Keratinocyte (primary cell): ENCODE measurements around the gene MTCP1. TPM values are rescaled to one million over a fixed set of nuclear protein-coding genes. Genes with fewer than 3 reads are reported as not detected.

Experiments used
- DNase-seq: peaks from one replicate; pipeline ENCODE4 v3.0.0-alpha.2; 2011; ENCODE audit warnings: low read depth, missing footprints, low spot score
- FAIRE-seq: peaks from 2 replicates; lab custom pipeline; 2011; peaks lifted over from hg19 to GRCh38; lab: Jason Lieb, UNC
- H2AFZ ChIP-seq: 2 replicates; pipeline ENCODE4 v1.6.0; 2012; ENCODE audit warnings: low read length, control low read depth, inconsistent platforms; ENCODE audit not compliant: control insufficient read depth
- H3K27ac ChIP-seq: 2 replicates; pipeline ENCODE4 v1.5.1; 2011; ENCODE audit warnings: low read length; ENCODE audit not compliant: control insufficient read depth, insufficient read depth
- H3K27me3 ChIP-seq: 3 replicates; pipeline ENCODE4 v1.6.0; 2011; ENCODE audit warnings: low read length; ENCODE audit not compliant: control insufficient read depth, insufficient read depth; ENCODE audit errors: extremely low read depth
- H3K36me3 ChIP-seq, 2 experiments: 2 replicates in 1 of 2; 3 replicates in 1 of 2; pipeline ENCODE4 v1.5.1; 2011; ENCODE audit warnings: low read length in 2 of 2, mild to moderate bottlenecking in 1 of 2; ENCODE audit not compliant: control insufficient read depth in 2 of 2, insufficient read depth in 2 of 2; ENCODE audit errors: extremely low read depth in 1 of 2
- H3K4me1 ChIP-seq: 3 replicates; pipeline ENCODE4 v1.5.1; 2011; ENCODE audit warnings: low read length; ENCODE audit not compliant: control insufficient read depth, insufficient read depth; ENCODE audit errors: extremely low read depth
- H3K4me2 ChIP-seq: 3 replicates; pipeline ENCODE4 v1.6.0; 2011; ENCODE audit warnings: low read depth, low read length; ENCODE audit not compliant: control insufficient read depth, insufficient read depth; ENCODE audit errors: extremely low read depth
- H3K4me3 ChIP-seq, 3 experiments: fragments of 200-600 bp in 1 of 3; sonication (generic) in 1 of 3; 2 replicates in 2 of 3; 3 replicates in 1 of 3; pipeline ENCODE4 v1.5.1; 2011 to 2016; ENCODE audit warnings: low read length in 3 of 3, mild to moderate bottlenecking in 3 of 3, control low read depth in 2 of 3, inconsistent platforms in 1 of 3, low read depth in 1 of 3, mixed read lengths in 1 of 3, mixed run types in 1 of 3, moderate library complexity in 1 of 3; ENCODE audit not compliant: control insufficient read depth in 2 of 3, insufficient read depth in 2 of 3; ENCODE audit errors: extremely low read depth in 1 of 3
- H3K79me2 ChIP-seq: 2 replicates; pipeline ENCODE4 v1.6.0; 2012; ENCODE audit warnings: low read length; ENCODE audit not compliant: control insufficient read depth, insufficient read depth
- H3K9ac ChIP-seq: 3 replicates; pipeline ENCODE4 v1.6.0; 2011; ENCODE audit warnings: low read length; ENCODE audit not compliant: control insufficient read depth, insufficient read depth; ENCODE audit errors: extremely low read depth
- H3K9me1 ChIP-seq: 3 replicates; pipeline ENCODE4 v1.6.0; 2011; ENCODE audit warnings: low read length; ENCODE audit not compliant: control insufficient read depth, insufficient read depth; ENCODE audit errors: extremely low read depth
- H3K9me3 ChIP-seq: 2 replicates; pipeline ENCODE4 v1.5.1; 2012; ENCODE audit warnings: low read depth, low read length; ENCODE audit not compliant: control insufficient read depth
- H4K20me1 ChIP-seq: 3 replicates; pipeline ENCODE4 v1.6.0; 2011; ENCODE audit warnings: low read length; ENCODE audit not compliant: control insufficient read depth, insufficient read depth; ENCODE audit errors: extremely low read depth
- EZH2 ChIP-seq: IDR thresholded peaks from one replicate; pipeline ENCODE4 v1.6.1; 2012; ENCODE audit warnings: inconsistent platforms, mild to moderate bottlenecking, low read length, moderate library complexity
- dilution Hi-C: fragments of 300-500 bp; cut with MboI; formaldehyde crosslinking; loops from one replicate; pipeline ENCODE4 v1.7.0; 2020; ENCODE audit warnings: low sequenced_read_pairs; ENCODE audit not compliant: extremely low pct_ligation_motif_present
- polyA plus RNA-seq, 5 experiments: library from polyadenylated mRNA; depleted of rRNA in 3 of 5; stranded (reverse) in 3 of 5; stranded (forward) in 1 of 5; unstranded in 1 of 5; fragments of >200 nt; gene quantifications; 1 replicate in 1 of 5; 2 replicates in 3 of 5; 3 replicates in 1 of 5; pipeline versions ENCODE4 v1.2.1 to v1.2.3, GENCODE V29; 2011 to 2012; ENCODE audit warnings: missing spikeins in 2 of 5, low read depth in 1 of 5, low replicate concordance in 1 of 5
- TF ChIP-seq, protein P1 (sequence below), 3 experiments: IDR thresholded peaks in 1 of 3; conservative IDR thresholded peaks in 1 of 3; optimal IDR thresholded peaks in 1 of 3; 2 replicates in 2 of 3; 3 replicates in 1 of 3; pipeline versions ENCODE3 to v1.5.1; 2011; ENCODE audit warnings: low read length in 3 of 3, mild to moderate bottlenecking in 3 of 3, moderate library complexity in 2 of 3, control low read depth in 1 of 3, inconsistent platforms in 1 of 3; ENCODE audit not compliant: insufficient read depth in 2 of 3; ENCODE audit errors: extremely low read depth in 1 of 3

Gene MTCP1
- polyA plus RNA-seq, 1 donor (not counting 4 experiments of a cell fraction or from before 2014, with no cell fraction given): 20.2 TPM

DNA sequence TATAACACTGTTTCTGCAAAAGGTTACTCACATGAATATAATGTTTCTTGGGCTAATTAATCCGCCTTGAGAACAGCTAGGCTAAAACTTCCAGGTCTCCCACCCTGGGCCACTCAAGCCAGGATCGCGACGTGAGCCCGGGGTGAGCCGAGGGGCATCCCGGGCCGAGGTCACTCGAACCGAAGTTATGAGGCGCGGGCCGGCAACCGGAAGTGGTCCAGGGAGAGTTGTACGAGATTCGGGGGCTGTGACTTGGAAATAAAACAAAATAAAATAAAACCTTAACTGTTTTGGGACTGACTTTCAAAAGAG is 317 bp downstream of the MTCP1 start:
- H3K9ac ChIP-seq: peak overlapping the region; percentile 77
- DNase-seq: no peak
- peak overlapping the region; percentile 78 for H3K4me2 ChIP-seq
- H3K4me1 ChIP-seq: peaks cover 4% of the 10 kb centered on the region
- no peaks in the 10 kb centered on the region for H3K9me1 ChIP-seq
- peaks cover 28% of the 10 kb centered on the region for H3K79me2 ChIP-seq
- H3K9me3 ChIP-seq: no peaks in the 10 kb centered on the region
- H4K20me1 ChIP-seq: no peaks in the 10 kb centered on the region
- dilution Hi-C loops: no loop called here
- H3K36me3 ChIP-seq: peaks cover 0 to 4% of the 10 kb centered on the region in 2 experiments
- TF ChIP-seq EZH2: no peak
- TF ChIP-seq, protein P1, sequence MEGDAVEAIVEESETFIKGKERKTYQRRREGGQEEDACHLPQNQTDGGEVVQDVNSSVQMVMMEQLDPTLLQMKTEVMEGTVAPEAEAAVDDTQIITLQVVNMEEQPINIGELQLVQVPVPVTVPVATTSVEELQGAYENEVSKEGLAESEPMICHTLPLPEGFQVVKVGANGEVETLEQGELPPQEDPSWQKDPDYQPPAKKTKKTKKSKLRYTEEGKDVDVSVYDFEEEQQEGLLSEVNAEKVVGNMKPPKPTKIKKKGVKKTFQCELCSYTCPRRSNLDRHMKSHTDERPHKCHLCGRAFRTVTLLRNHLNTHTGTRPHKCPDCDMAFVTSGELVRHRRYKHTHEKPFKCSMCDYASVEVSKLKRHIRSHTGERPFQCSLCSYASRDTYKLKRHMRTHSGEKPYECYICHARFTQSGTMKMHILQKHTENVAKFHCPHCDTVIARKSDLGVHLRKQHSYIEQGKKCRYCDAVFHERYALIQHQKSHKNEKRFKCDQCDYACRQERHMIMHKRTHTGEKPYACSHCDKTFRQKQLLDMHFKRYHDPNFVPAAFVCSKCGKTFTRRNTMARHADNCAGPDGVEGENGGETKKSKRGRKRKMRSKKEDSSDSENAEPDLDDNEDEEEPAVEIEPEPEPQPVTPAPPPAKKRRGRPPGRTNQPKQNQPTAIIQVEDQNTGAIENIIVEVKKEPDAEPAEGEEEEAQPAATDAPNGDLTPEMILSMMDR (optimal IDR thresholded peaks at IDR 0.05 in 1 of 3, IDR thresholded peaks at IDR 0.05 in 1 of 3, conservative IDR thresholded peaks at IDR 0.05 in 1 of 3; ENCODE audit: extremely low read depth in 1 of 3, insufficient read depth in 2 of 3, low read length in 3 of 3): no peak
- no peaks in the 10 kb centered on the region for H3K27me3 ChIP-seq
- peak overlapping the region; percentile 76 for H3K27ac ChIP-seq
- H3K4me3 ChIP-seq: peak overlapping the region; percentile 50 to 78 (median 71)
- FAIRE-seq: no peak
- peak overlapping the region; percentile 61 for H2AFZ ChIP-seq

DNA sequence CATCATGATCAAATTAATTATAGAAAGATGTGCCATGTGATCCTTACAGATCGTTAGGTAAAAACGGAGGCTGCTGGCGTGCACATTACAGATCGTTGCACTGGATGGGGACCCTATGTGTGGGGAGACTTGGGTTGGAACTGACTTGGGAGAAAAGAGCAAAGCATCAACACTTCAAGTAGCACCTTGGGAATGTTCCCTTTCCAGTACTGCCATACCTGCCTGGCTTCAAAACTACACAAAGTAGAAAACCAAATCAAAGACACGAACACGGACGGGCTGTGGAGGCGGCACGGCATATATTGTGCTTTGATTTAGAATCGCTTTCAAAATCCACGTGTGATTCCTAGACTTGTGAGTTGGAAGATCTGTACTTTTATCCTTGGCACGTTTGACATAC is 898 bp downstream of the MTCP1 start:
- H3K27ac ChIP-seq: peak overlapping the region; percentile 76
- H2AFZ ChIP-seq: peak overlapping the region; percentile 64
- H3K79me2 ChIP-seq: peaks cover 28% of the 10 kb centered on the region
- no peaks in the 10 kb centered on the region for H3K27me3 ChIP-seq
- no peaks in the 10 kb centered on the region for H3K9me1 ChIP-seq
- peak overlapping the region; percentile 50 to 78 (median 71) for H3K4me3 ChIP-seq
- TF ChIP-seq, protein P1 (optimal IDR thresholded peaks at IDR 0.05 in 1 of 3, IDR thresholded peaks at IDR 0.05 in 1 of 3, conservative IDR thresholded peaks at IDR 0.05 in 1 of 3; ENCODE audit: extremely low read depth in 1 of 3, insufficient read depth in 2 of 3, low read length in 3 of 3): no peak
- TF ChIP-seq EZH2: no peak
- peak overlapping the region; percentile 78 for H3K4me2 ChIP-seq
- dilution Hi-C loops: no loop called here
- no peaks in the 10 kb centered on the region for H3K9me3 ChIP-seq
- no peak for FAIRE-seq
- H3K9ac ChIP-seq: peak overlapping the region; percentile 77
- peaks cover 5% of the 10 kb centered on the region for H3K4me1 ChIP-seq
- peaks cover 0 to 4% of the 10 kb centered on the region in 2 experiments for H3K36me3 ChIP-seq
- no peaks in the 10 kb centered on the region for H4K20me1 ChIP-seq
- DNase-seq: no peak
